GM23338 (cell line): ENCODE measurements around the gene SEPTIN8. TPM values are rescaled to one million over a fixed set of nuclear protein-coding genes. Genes with fewer than 3 reads are reported as not detected.

Source experiments
- ATAC-seq: fragments of 200-7000 bp; cut with Tn5 transposase; 3 replicates; pipeline ENCODE4 v1.9.1; 2020
- DNase-seq: peaks from one replicate; pipeline ENCODE4 v3.0.0-alpha.2; 2015; ENCODE audit warnings: low spot score
- H2AFZ ChIP-seq: fragments of 200-600 bp; sonication (generic); 2 replicates; pipeline ENCODE4 v1.8.0; 2016; ENCODE audit warnings: antibody characterized with exemption, mild to moderate bottlenecking, moderate library complexity
- H3F3A ChIP-seq: fragments of 200-600 bp; sonication (generic); replicated peaks from 2 replicates; pipeline ENCODE4 v1.8.0; 2017; ENCODE audit warnings: antibody characterized with exemption, mixed run types, low read depth
- H3K27ac ChIP-seq: fragments of 200-600 bp; sonication (generic); 2 replicates; pipeline ENCODE4 v1.6.1; 2016; ENCODE audit warnings: low read depth
- H3K27me3 ChIP-seq: fragments of 200-600 bp; sonication (generic); 2 replicates; pipeline ENCODE4 v1.8.0; 2016; ENCODE audit warnings: mild to moderate bottlenecking, mixed run types, moderate library complexity; ENCODE audit not compliant: insufficient read depth
- H3K36me3 ChIP-seq: fragments of 200-600 bp; sonication (generic); 2 replicates; pipeline ENCODE4 v1.8.0; 2016; ENCODE audit warnings: mild to moderate bottlenecking; ENCODE audit not compliant: insufficient read depth
- H3K4me1 ChIP-seq: fragments of 200-600 bp; sonication (generic); 2 replicates; pipeline ENCODE4 v1.8.0; 2016; ENCODE audit warnings: mild to moderate bottlenecking, moderate library complexity; ENCODE audit not compliant: insufficient read depth
- H3K4me2 ChIP-seq: fragments of 200-600 bp; sonication (generic); 2 replicates; pipeline ENCODE4 v1.7.1; 2017; ENCODE audit warnings: mixed run types
- H3K4me3 ChIP-seq: fragments of 200-600 bp; sonication (generic); 2 replicates; pipeline ENCODE4 v1.6.1; 2016; ENCODE audit warnings: mixed run types
- H3K79me2 ChIP-seq: fragments of 200-600 bp; sonication (generic); replicated peaks from 2 replicates; pipeline ENCODE4 v1.8.0; 2017; ENCODE audit warnings: mild to moderate bottlenecking; ENCODE audit not compliant: insufficient read depth
- H3K9me2 ChIP-seq: fragments of 200-600 bp; sonication (generic); 2 replicates; pipeline ENCODE4 v1.8.0; 2017; ENCODE audit not compliant: insufficient read depth
- H4K20me1 ChIP-seq: fragments of 200-600 bp; sonication (generic); replicated peaks from 2 replicates; pipeline ENCODE4 v1.8.0; 2017; ENCODE audit warnings: mild to moderate bottlenecking; ENCODE audit not compliant: insufficient read depth
- H3K27ac Mint-ChIP-seq: 2 replicates; pipeline ENCODE4 v1.8.0; 2020; ENCODE audit warnings: inconsistent platforms, mild to moderate bottlenecking, moderate library complexity, mixed read lengths
- H3K27me3 Mint-ChIP-seq: 3 replicates; pipeline ENCODE4 v1.8.0; 2022; ENCODE audit warnings: low read depth, mild to moderate bottlenecking, moderate library complexity, mixed read lengths, inconsistent platforms; ENCODE audit not compliant: insufficient read depth, poor library complexity
- H3K36me3 Mint-ChIP-seq: 3 replicates; pipeline ENCODE4 v1.8.0; 2021; ENCODE audit warnings: low read depth, mild to moderate bottlenecking, inconsistent platforms, moderate library complexity, mixed read lengths
- H3K4me1 Mint-ChIP-seq: 3 replicates; pipeline ENCODE4 v1.8.0; 2020; ENCODE audit warnings: mild to moderate bottlenecking, inconsistent platforms, mixed read lengths
- H3K4me3 Mint-ChIP-seq: 3 replicates; pipeline ENCODE4 v1.8.0; 2021; ENCODE audit warnings: moderate library complexity, mild to moderate bottlenecking, inconsistent platforms, mixed read lengths
- H3K9me3 Mint-ChIP-seq: 3 replicates; pipeline ENCODE4 v1.8.0; 2020; ENCODE audit warnings: moderate library complexity, mild to moderate bottlenecking, inconsistent platforms, mixed read lengths
- CREB1 ChIP-seq: fragments of 250-450 bp; sonication (Bioruptor Pico); IDR thresholded peaks from 2 replicates; pipeline ENCODE4 v1.5.0; 2020; ENCODE audit warnings: low read depth, mild to moderate bottlenecking, moderate library complexity
- CTCF ChIP-seq, 2 experiments: fragments of 200-600 bp in 1 of 2; sonication (generic) in 1 of 2; conservative IDR thresholded peaks; 2 replicates each; pipeline versions ENCODE4 v1.5.1 to v1.6.1; 2016 to 2017; ENCODE audit warnings: antibody characterized with exemption in 2 of 2, low read depth in 2 of 2, mild to moderate bottlenecking in 2 of 2, moderate library complexity in 1 of 2
- ETS1 ChIP-seq: IDR thresholded peaks from 2 replicates; pipeline ENCODE4 v1.6.1; 2016; ENCODE audit warnings: antibody characterized with exemption
- EZH2 ChIP-seq: fragments of 200-600 bp; sonication (generic); IDR thresholded peaks from one replicate; pipeline ENCODE4 v1.8.0; 2017; ENCODE audit warnings: antibody characterized with exemption, mild to moderate bottlenecking, low read depth; ENCODE audit not compliant: unreplicated experiment
- EZH2phosphoT487 ChIP-seq: fragments of 200-600 bp; sonication (generic); IDR thresholded peaks from one replicate; pipeline ENCODE4 v1.8.1; 2018; ENCODE audit warnings: antibody characterized with exemption; ENCODE audit not compliant: unreplicated experiment
- JUNB ChIP-seq: IDR thresholded peaks from one replicate; pipeline ENCODE4 v1.6.1; 2016; ENCODE audit warnings: antibody characterized with exemption; ENCODE audit not compliant: unreplicated experiment
- NANOG ChIP-seq: IDR thresholded peaks from 2 replicates; pipeline ENCODE4 v1.6.1; 2016; ENCODE audit warnings: antibody characterized with exemption, borderline replicate concordance
- POLR2AphosphoS5 ChIP-seq: IDR thresholded peaks from 2 replicates; pipeline ENCODE4 v1.6.1; 2016; ENCODE audit warnings: antibody characterized with exemption, low read depth
- REST ChIP-seq: IDR thresholded peaks from one replicate; pipeline ENCODE4 v1.6.1; 2018; ENCODE audit warnings: antibody characterized with exemption; ENCODE audit not compliant: unreplicated experiment
- STAT1 ChIP-seq: IDR thresholded peaks from one replicate; pipeline ENCODE4 v1.6.1; 2016; ENCODE audit warnings: antibody characterized with exemption; ENCODE audit not compliant: unreplicated experiment
- ZNF114 ChIP-seq: fragments of 250-450 bp; sonication (Bioruptor Pico); IDR thresholded peaks from 2 replicates; pipeline ENCODE4 v1.5.0; 2020; ENCODE audit warnings: mild to moderate bottlenecking, moderate library complexity
- ZNF331 ChIP-seq: fragments of 250-450 bp; sonication (Bioruptor Pico); IDR thresholded peaks from 2 replicates; pipeline ENCODE4 v1.5.0; 2020; ENCODE audit warnings: low read depth, mild to moderate bottlenecking, moderate library complexity
- ZNF462 ChIP-seq: fragments of 250-450 bp; sonication (Bioruptor Pico); IDR thresholded peaks from 2 replicates; pipeline ENCODE4 v1.5.0; 2020; ENCODE audit warnings: mild to moderate bottlenecking, moderate library complexity
- polyA plus RNA-seq: library from polyadenylated mRNA; unstranded; fragments of >200 nt; fragmentation: Nextera tagmentation; extraction: Ambion mirVana; gene quantifications from 2 replicates; pipeline ENCODE4 v1.2.1, GENCODE V29; 2016
- total RNA-seq: library from RNA; depleted of rRNA; stranded (reverse); fragments of >200 nt; shearing (Covaris generic); gene quantifications from 2 replicates; pipeline ENCODE4 v1.2.3, GENCODE V29; 2014

The SEPTIN8 gene
- total and polyA plus RNA-seq, 2 experiments from 2014 or later: 8.8 to 45.0 TPM

- H3K4me3 ChIP-seq: no peak overlapping the region
- H3K4me2 ChIP-seq: no peak overlapping the region
- Mint-ChIP-seq H3K9me3 (peaks cover 3% of the 10 kb centered on the region; the same call in 1 of the 3 replicates), H3K27ac (no peak overlapping the region), H3K4me3 (no peak overlapping the region), H3K36me3 (peaks cover 3% of the 10 kb centered on the region; the same call in 1 of the 3 replicates), H3K27me3 (peaks cover 43% of the 10 kb centered on the region), H3K4me1 (peaks cover 18% of the 10 kb centered on the region)
- no peak for ATAC-seq
- H3F3A ChIP-seq: 0 out of 2 replicates have a peak, but pooled peaks cover 4% of the 10 kb centered on the region
- peaks cover 17% of the 10 kb centered on the region; the same call in 1 of the 2 replicates for H3K4me1 ChIP-seq
- TF ChIP-seq EZH2phosphoT487 (no peak), ZNF331 (CRISPR knock-in tag) (no peak), REST (no peak), ZNF114 (CRISPR knock-in tag) (no peak), JUNB (no peak), EZH2 (no peak), CREB1 (CRISPR knock-in tag) (no peak), NANOG (no peak), POLR2AphosphoS5 (no peak), ETS1 (no peak), CTCF (conservative IDR thresholded peaks at IDR 0.05; ENCODE audit: low read depth in 2 of 2) (no peak), STAT1 (no peak), ZNF462 (CRISPR knock-in tag) (no peak)
- no peak for DNase-seq
- H3K9me2 ChIP-seq: no peaks in the 10 kb centered on the region
- peaks cover 82% of the 10 kb centered on the region for H3K27me3 ChIP-seq
- peaks cover 6% of the 10 kb centered on the region for H4K20me1 ChIP-seq
- H3K79me2 ChIP-seq: no peaks in the 10 kb centered on the region
- no peak overlapping the region for H2AFZ ChIP-seq
- H3K36me3 ChIP-seq: no peaks in the 10 kb centered on the region
- no peak overlapping the region for H3K27ac ChIP-seq
Measured at GRCh38 chr5:132816083-132816482, 39.0 kb upstream of the SEPTIN8 start.
